ENCODE data around the gene PAFAH2.

PAFAH2 gene

GRCh38 chr1:25927521-25928265 is 70.2 kb downstream of the PAFAH2 start:
- DNase-seq = no peak

GRCh38 chr1:25926731-25927496 is 70.9 kb downstream of the PAFAH2 start:
- no peak for DNase-seq

- DNase-seq = no peak
Observed at GRCh38 chr1:25924454-25924853, 73.4 kb downstream of the PAFAH2 start.

GRCh38 chr1:25922971-25923552 is 74.8 kb downstream of the PAFAH2 start:
- no peak for DNase-seq

- DNase-seq = no peak
Observed at GRCh38 chr1:25922056-25922970, 75.5 kb downstream of the PAFAH2 start.

- DNase-seq = no peak
Observed at GRCh38 chr1:25918615-25919014, 79.2 kb downstream of the PAFAH2 start.

GRCh38 chr1:25917996-25918395 is 79.9 kb downstream of the PAFAH2 start:
- no peak for DNase-seq

- no peak for DNase-seq
Observed at GRCh38 chr1:25916460-25916859, 81.4 kb downstream of the PAFAH2 start.

- no peak for DNase-seq
Observed at GRCh38 chr1:25914074-25914995, 83.5 kb downstream of the PAFAH2 start.

GRCh38 chr1:25913206-25913605 is 84.7 kb downstream of the PAFAH2 start:
- DNase-seq = no peak

GRCh38 chr1:25912076-25912831 is 85.6 kb downstream of the PAFAH2 start:
- DNase-seq = no peak

GRCh38 chr1:25911162-25911561 is 86.7 kb downstream of the PAFAH2 start:
- DNase-seq = no peak

All from bone marrow (tissue), 2 donors.